HepG2 (cell line): ENCODE data around the gene CDC42EP1. TPM values are rescaled to one million over a fixed set of nuclear protein-coding genes. Genes with fewer than 3 reads are reported as not detected.
A peak's percentile ranks its signal among the peaks of the same experiment; 100 is the strongest.

Experiments used
- ASH2L ChIP-seq: fragments of 300-600, 200-600 bp; sonication (generic); IDR thresholded peaks from 2 replicates; pipeline ENCODE4 v1.7.0; 2017; ENCODE audit warnings: low read depth, mild to moderate bottlenecking, moderate library complexity, mixed read lengths, low read length; ENCODE audit not compliant: insufficient read length
- DPF2 ChIP-seq: sonication (generic); formaldehyde crosslinking; IDR thresholded peaks from 2 replicates; pipeline ENCODE4 v1.4.0; 2020; ENCODE audit warnings: mild to moderate bottlenecking, low read depth, missing genetic modification reagents, borderline replicate concordance
- EEA1 ChIP-seq: sonication (generic); formaldehyde crosslinking; IDR thresholded peaks from 2 replicates; pipeline ENCODE4 v1.5.1; 2020; ENCODE audit warnings: mild to moderate bottlenecking, missing genetic modification reagents, borderline replicate concordance
- HCFC1 ChIP-seq: fragments of 150-350 bp; IDR thresholded peaks from 2 replicates; pipeline ENCODE4 v1.6.1; 2014; ENCODE audit warnings: low read depth, low read length
- HIVEP1 ChIP-seq: sonication (generic); formaldehyde crosslinking; IDR thresholded peaks from 2 replicates; pipeline ENCODE4 v1.4.0; 2020; ENCODE audit warnings: mild to moderate bottlenecking, missing genetic modification reagents
- MAZ ChIP-seq, 2 experiments: sonication (generic) in 1 of 2; formaldehyde crosslinking in 1 of 2; IDR thresholded peaks; 2 replicates each; pipeline versions ENCODE4 v1.5.0 to v1.6.1; 2012 to 2020; ENCODE audit warnings: low read depth in 2 of 2, mild to moderate bottlenecking in 2 of 2, borderline replicate concordance in 1 of 2, improper control_type of control experiment in 1 of 2, low read length in 1 of 2, missing genetic modification reagents in 1 of 2, moderate library complexity in 1 of 2
- SP4 ChIP-seq: sonication (generic); formaldehyde crosslinking; IDR thresholded peaks from 2 replicates; pipeline ENCODE4 v1.8.1; 2023; ENCODE audit warnings: mild to moderate bottlenecking, missing genetic modification reagents
- SYNCRIP ChIP-seq: fragments of 200-400 bp; formaldehyde crosslinking; IDR thresholded peaks from 2 replicates; pipeline ENCODE4 v1.6.1; 2018; ENCODE audit warnings: mild to moderate bottlenecking, low read depth, low read length; ENCODE audit not compliant: insufficient read depth
- WIZ ChIP-seq: sonication (generic); formaldehyde crosslinking; IDR thresholded peaks from 2 replicates; pipeline ENCODE4 v1.5.1; 2020; ENCODE audit warnings: mild to moderate bottlenecking, missing genetic modification reagents
- XRCC5 ChIP-seq: fragments of 200-400 bp; formaldehyde crosslinking; optimal IDR thresholded peaks from 2 replicates; pipeline ENCODE3; 2017; ENCODE audit warnings: mild to moderate bottlenecking, low read length
- ZFP36 ChIP-seq: fragments of 150-350 bp; IDR thresholded peaks from 2 replicates; pipeline ENCODE4 v1.6.1; 2018; ENCODE audit warnings: borderline replicate concordance, low read length, low read depth; ENCODE audit not compliant: partially characterized antibody
- ZNF326 ChIP-seq: sonication (generic); formaldehyde crosslinking; IDR thresholded peaks from 2 replicates; pipeline ENCODE4 v1.4.0; 2020; ENCODE audit warnings: missing genetic modification reagents, borderline replicate concordance
- ZNF484 ChIP-seq: sonication (generic); formaldehyde crosslinking; IDR thresholded peaks from 2 replicates; pipeline ENCODE4 v1.5.1; 2020; ENCODE audit warnings: mild to moderate bottlenecking, low read depth, missing genetic modification reagents, borderline replicate concordance
- ZNF674 ChIP-seq: sonication (generic); formaldehyde crosslinking; IDR thresholded peaks from 2 replicates; pipeline ENCODE4 v1.5.0; 2020; ENCODE audit warnings: low read depth, mild to moderate bottlenecking, missing genetic modification reagents
- ZNF841 ChIP-seq: sonication (generic); formaldehyde crosslinking; IDR thresholded peaks from 2 replicates; pipeline ENCODE4 v1.8.1; 2023; ENCODE audit warnings: missing genetic modification reagents, borderline replicate concordance
- polyA plus RNA-seq, 8 experiments: library from polyadenylated mRNA; depleted of rRNA in 3 of 8; stranded (reverse) in 7 of 8; unstranded in 1 of 8; fragments of >200 nt; fragmentation: Illumina TruSeq in 4 of 8; extraction: Trizol in 4 of 8; gene quantifications; 2 replicates each; pipeline versions ENCODE4 v1.2.1 to v1.2.3, GENCODE V29; 2011 to 2016; ENCODE audit warnings: low read depth in 4 of 8, missing spikeins in 1 of 8, mixed read lengths in 1 of 8; ENCODE audit not compliant: insufficient read depth in 1 of 8
- total RNA-seq, 5 experiments: library from RNA; depleted of rRNA; stranded (reverse); fragments of >200 nt; fragmentation: Illumina TruSeq; extraction: Trizol; gene quantifications; 2 replicates each; pipeline ENCODE4 v1.2.3, GENCODE V29; 2016; ENCODE audit warnings: low read depth in 1 of 5
- TF ChIP-seq, protein P1 (sequence below): sonication (generic); formaldehyde crosslinking; conservative IDR thresholded peaks from 2 replicates; pipeline ENCODE4 v1.4.0; 2020; ENCODE audit warnings: mild to moderate bottlenecking, missing genetic modification reagents, moderate library complexity
- TF ChIP-seq, protein P2 (sequence below): sonication (generic); formaldehyde crosslinking; IDR thresholded peaks from 2 replicates; pipeline ENCODE4 v1.9.0; 2022; ENCODE audit warnings: low read depth, missing genetic modification reagents
- TF ChIP-seq, protein P3 (sequence below): sonication (generic); formaldehyde crosslinking; IDR thresholded peaks from 2 replicates; pipeline ENCODE4 v1.4.0; 2020; ENCODE audit warnings: missing genetic modification reagents, mild to moderate bottlenecking, borderline replicate concordance
- TF ChIP-seq, protein P4 (sequence below): sonication (generic); formaldehyde crosslinking; IDR thresholded peaks from 2 replicates; pipeline ENCODE4 v1.4.0; 2020; ENCODE audit warnings: mild to moderate bottlenecking, missing genetic modification reagents

CDC42EP1 gene
- total and polyA plus RNA-seq, 2 of the 13 experiments (the other 11 are each of a cell fraction or from before 2014, with no cell fraction given): 17.1 to 29.5 TPM

- TF ChIP-seq, protein P1, sequence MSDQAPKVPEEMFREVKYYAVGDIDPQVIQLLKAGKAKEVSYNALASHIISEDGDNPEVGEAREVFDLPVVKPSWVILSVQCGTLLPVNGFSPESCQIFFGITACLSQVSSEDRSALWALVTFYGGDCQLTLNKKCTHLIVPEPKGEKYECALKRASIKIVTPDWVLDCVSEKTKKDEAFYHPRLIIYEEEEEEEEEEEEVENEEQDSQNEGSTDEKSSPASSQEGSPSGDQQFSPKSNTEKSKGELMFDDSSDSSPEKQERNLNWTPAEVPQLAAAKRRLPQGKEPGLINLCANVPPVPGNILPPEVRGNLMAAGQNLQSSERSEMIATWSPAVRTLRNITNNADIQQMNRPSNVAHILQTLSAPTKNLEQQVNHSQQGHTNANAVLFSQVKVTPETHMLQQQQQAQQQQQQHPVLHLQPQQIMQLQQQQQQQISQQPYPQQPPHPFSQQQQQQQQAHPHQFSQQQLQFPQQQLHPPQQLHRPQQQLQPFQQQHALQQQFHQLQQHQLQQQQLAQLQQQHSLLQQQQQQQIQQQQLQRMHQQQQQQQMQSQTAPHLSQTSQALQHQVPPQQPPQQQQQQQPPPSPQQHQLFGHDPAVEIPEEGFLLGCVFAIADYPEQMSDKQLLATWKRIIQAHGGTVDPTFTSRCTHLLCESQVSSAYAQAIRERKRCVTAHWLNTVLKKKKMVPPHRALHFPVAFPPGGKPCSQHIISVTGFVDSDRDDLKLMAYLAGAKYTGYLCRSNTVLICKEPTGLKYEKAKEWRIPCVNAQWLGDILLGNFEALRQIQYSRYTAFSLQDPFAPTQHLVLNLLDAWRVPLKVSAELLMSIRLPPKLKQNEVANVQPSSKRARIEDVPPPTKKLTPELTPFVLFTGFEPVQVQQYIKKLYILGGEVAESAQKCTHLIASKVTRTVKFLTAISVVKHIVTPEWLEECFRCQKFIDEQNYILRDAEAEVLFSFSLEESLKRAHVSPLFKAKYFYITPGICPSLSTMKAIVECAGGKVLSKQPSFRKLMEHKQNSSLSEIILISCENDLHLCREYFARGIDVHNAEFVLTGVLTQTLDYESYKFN (CRISPR knock-in tag): peak; percentile 28; the same call in 1 of the 2 replicates
- no peak for TF ChIP-seq XRCC5
- peak; percentile 42; the same call in 1 of the 2 replicates for TF ChIP-seq ZNF674
- TF ChIP-seq WIZ: no peak
- TF ChIP-seq ZNF326 (CRISPR knock-in tag): no peak
- TF ChIP-seq ZFP36: no peak
- TF ChIP-seq, protein P2, sequence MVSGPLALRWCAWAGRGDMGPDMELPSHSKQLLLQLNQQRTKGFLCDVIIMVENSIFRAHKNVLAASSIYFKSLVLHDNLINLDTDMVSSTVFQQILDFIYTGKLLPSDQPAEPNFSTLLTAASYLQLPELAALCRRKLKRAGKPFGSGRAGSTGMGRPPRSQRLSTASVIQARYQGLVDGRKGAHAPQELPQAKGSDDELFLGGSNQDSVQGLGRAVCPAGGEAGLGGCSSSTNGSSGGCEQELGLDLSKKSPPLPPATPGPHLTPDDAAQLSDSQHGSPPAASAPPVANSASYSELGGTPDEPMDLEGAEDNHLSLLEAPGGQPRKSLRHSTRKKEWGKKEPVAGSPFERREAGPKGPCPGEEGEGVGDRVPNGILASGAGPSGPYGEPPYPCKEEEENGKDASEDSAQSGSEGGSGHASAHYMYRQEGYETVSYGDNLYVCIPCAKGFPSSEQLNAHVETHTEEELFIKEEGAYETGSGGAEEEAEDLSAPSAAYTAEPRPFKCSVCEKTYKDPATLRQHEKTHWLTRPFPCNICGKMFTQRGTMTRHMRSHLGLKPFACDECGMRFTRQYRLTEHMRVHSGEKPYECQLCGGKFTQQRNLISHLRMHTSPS (CRISPR knock-in tag): 0 out of 2 replicates have a peak, but pooled peaks have one; percentile 25
- TF ChIP-seq, protein P3, sequence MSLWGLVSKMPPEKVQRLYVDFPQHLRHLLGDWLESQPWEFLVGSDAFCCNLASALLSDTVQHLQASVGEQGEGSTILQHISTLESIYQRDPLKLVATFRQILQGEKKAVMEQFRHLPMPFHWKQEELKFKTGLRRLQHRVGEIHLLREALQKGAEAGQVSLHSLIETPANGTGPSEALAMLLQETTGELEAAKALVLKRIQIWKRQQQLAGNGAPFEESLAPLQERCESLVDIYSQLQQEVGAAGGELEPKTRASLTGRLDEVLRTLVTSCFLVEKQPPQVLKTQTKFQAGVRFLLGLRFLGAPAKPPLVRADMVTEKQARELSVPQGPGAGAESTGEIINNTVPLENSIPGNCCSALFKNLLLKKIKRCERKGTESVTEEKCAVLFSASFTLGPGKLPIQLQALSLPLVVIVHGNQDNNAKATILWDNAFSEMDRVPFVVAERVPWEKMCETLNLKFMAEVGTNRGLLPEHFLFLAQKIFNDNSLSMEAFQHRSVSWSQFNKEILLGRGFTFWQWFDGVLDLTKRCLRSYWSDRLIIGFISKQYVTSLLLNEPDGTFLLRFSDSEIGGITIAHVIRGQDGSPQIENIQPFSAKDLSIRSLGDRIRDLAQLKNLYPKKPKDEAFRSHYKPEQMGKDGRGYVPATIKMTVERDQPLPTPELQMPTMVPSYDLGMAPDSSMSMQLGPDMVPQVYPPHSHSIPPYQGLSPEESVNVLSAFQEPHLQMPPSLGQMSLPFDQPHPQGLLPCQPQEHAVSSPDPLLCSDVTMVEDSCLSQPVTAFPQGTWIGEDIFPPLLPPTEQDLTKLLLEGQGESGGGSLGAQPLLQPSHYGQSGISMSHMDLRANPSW (CRISPR knock-in tag): no peak
- TF ChIP-seq DPF2 (CRISPR knock-in tag): no peak
- TF ChIP-seq SYNCRIP: no peak
- TF ChIP-seq MAZ (IDR thresholded peaks at IDR 0.05; ENCODE audit: borderline replicate concordance, low read depth, low read length): no peak
- TF ChIP-seq MAZ (CRISPR knock-in tag; IDR thresholded peaks at IDR 0.05; ENCODE audit: low read depth): peak; percentile 19; the same call in 1 of the 2 replicates
- no peak for TF ChIP-seq ZNF841 (CRISPR knock-in tag)
- TF ChIP-seq EEA1 (CRISPR knock-in tag): peak; percentile 21; the same call in 1 of the 2 replicates
- peak; percentile 56; the same call in 1 of the 2 replicates for TF ChIP-seq SP4 (CRISPR knock-in tag)
- TF ChIP-seq, protein P4, sequence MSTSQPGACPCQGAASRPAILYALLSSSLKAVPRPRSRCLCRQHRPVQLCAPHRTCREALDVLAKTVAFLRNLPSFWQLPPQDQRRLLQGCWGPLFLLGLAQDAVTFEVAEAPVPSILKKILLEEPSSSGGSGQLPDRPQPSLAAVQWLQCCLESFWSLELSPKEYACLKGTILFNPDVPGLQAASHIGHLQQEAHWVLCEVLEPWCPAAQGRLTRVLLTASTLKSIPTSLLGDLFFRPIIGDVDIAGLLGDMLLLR (CRISPR knock-in tag): peak; percentile 79
- TF ChIP-seq ASH2L: no peak
- no peak for TF ChIP-seq ZNF484 (CRISPR knock-in tag)
- TF ChIP-seq HCFC1: no peak
- peak; percentile 72 for TF ChIP-seq HIVEP1 (CRISPR knock-in tag)
These were observed 41.6 kb upstream of the CDC42EP1 start (continued) for GRCh38 chr22:37518509-37519267.
